HG02588 (cell line): Measurements from ENCODE around the gene ATCAY.
"Not testable (repeated sequence)": the region's sequence is repeated elsewhere in the genome, so short reads cannot be mapped to it uniquely, and the experiment has no call there.

Experiments
- ATAC-seq: cut with Tn5 transposase; IDR thresholded peaks from one replicate; pipeline ENCODE4 v1.9.1; 2021; ENCODE audit warnings: mild to moderate bottlenecking, moderate library complexity; ENCODE audit not compliant: unreplicated experiment

The ATCAY gene

DNA sequence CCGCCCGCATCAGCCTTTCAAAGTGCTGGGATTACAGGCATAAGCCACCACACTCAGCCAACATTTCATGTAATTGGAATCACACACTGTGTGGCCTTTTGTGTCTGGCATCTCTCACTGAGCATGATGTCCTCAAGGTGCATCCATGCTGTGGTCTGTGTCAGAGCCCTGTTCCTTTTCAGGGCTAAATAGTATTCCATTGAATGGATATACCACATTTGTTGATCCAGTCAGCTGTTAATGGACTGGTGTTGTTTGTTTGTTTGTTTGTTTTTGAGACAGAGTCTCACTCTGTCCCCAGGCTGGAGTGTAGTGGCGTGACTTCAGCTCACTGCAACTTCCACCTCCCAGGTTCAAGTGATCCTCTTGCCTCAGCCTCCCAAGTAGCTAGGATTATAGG is 17.9 kb downstream of the ATCAY start:
- ATAC-seq = no peak

DNA sequence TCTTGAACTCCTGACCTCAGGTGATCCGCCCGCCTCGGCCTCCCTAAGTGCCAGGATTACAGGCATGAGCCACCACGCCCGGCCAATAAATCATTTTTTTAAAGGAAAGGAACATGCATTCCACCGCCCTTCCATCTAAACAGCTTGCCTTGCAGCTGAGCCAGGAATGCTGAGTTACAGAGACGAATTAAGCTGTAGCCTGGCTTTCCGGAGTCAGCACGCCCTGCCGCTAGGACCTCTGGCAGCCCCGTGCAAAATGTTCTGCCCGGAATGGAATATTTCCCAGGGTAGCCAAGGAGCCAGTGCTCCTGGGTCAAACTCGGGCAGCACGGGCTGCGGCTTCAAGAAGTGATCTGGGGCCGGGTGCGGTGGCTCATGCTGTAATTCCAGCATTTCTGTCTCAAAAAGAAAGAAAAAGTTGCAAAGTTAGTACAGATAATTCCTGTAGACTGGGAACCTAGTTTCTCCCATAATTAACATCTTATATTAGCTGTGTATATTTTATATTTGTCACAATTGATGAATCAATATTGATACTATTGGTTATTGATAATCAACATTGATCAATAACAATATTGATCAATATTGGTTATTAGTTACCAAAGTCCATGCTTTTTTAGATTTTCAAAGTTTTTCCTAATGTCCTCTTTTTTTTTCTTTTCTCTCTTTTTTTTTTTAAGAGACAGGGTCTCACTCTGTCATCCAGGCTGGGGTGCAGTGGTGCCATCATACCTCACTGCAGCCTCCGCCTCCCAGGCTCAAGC is 19.2 kb downstream of the ATCAY start:
- no peak for ATAC-seq

DNA sequence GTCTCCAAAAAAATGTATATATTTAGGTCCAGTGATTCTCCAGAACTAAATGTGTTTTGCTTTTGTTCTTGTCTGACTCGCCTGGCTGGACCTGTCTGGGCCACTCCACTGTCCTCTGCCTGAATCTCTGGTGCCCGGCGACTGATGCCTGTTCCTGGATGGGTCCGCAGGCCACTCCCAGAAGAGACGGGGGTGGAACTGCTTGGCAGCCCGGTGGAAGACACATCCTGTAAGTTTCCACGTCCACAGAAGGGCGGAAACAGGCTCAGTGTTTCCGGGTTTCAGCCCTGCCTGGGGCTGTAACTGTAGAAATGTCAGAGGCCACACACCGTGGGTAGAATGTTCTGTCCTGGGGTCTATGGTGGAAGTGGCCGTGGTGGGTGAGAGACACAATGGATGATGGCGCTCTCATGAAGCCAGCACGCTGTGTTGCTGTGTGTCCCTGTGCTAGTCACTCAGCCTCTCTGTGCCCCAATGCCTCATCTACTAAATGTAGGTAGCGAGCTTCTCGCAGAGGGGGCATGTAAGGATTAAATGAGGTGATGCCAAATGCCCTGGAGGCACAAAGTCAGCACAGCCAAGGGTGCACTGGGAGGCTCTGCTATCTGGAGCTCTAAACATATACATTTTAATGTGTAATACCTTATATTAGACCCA is 22.0 kb downstream of the ATCAY start:
- no peak for ATAC-seq

DNA sequence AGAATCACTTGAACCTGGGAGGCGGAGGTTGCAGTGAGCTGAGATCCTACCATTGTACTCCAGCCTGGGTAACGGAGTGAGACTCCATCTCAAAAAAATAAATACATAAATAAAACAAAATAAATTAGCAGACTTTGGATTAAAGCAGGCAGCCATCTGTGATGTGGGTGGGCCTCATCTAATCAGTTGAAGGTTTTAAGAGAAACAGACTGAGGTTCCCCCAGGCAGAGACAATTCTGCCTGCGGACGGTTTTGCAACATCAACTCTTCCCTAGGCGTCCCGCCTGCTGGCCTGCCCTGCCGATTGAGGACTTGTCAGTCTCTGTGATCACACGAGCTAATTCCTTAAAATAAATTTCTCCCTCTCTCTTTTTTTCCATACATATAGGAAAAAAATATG is 23.7 kb downstream of the ATCAY start:
- no peak for ATAC-seq

GRCh38 chr19:3907626-3908265 is 27.3 kb downstream of the ATCAY start:
- no peak for ATAC-seq

DNA sequence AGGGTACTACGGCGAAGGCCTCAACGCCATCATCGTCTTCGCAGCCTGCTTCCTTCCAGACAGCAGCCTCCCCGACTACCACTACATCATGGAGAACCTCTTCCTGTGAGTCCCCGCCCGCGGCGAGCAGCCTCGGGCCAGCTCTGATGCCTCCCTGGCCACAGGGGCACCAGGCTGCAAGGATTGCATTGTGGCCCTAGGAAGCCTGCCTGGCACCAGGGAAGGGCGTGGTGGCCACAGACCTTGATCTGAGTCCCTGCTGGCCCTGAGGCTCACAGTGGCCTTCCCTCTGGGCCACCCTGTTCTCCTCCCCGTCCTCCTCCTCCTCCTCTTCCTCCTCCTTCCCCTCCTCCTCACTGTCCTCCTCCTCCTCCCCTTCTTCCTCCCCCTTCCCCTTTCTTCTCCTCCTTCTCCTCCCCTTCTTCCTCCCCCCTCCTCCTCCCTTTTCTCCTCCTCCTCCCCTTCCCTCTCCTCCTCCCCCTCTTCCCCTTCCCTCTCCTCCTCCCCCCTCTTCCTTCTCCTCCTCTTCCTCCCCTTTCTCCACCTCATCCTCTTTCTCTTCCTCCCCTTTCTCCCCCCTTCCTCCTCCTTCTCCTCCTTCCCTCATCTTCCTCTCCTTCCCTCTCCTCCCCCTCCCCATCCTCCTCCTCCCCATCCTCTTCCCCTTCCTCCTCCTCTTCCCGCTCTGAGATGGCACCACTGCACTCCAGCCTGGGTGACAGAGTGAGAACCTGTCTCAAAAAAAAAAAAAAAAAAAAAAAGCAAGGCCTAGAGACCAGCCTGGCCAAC is 28.0 kb downstream of the ATCAY start:
- ATAC-seq = no peak

- ATAC-seq = no peak
These were observed 29.6 kb downstream of the ATCAY start for GRCh38 chr19:3910105-3910504.

DNA sequence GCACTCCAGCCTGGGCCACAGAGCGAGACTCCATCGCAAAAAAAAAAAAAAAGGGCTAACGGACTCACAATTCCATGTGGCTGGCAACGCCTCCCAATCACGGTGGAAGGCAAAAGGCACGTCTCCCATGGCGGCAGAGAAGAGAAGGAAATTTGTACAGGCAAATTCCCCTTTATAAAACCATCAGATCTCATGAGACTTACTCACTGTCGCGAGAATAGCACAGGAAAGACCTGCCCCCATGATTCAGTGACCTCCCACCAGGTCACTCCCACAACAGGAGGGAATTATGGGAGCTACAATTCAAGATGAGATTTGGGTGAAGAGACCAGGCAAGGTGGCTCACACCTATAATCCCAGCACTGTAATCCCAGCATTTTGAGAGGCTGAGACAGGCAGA is 33.7 kb downstream of the ATCAY start:
- ATAC-seq = no peak

DNA sequence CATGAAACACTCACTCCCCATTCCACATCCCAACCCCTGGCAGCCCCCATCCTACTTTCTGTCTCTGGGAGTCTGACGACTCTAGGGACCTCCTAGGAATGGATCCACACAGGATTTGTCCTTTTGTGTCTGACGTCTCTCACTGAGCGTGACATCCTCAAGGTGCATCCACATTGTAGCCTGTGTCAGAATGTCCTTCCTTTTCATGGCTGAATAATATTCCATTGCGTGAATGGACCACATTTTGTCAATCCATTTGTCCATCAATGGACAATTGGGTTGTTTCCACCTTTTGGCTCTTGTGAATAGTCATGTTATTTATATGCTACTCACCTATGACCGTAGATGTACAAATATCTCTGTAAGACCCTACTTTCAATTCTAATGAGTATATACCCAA is 35.5 kb downstream of the ATCAY start:
- ATAC-seq = no peak

DNA sequence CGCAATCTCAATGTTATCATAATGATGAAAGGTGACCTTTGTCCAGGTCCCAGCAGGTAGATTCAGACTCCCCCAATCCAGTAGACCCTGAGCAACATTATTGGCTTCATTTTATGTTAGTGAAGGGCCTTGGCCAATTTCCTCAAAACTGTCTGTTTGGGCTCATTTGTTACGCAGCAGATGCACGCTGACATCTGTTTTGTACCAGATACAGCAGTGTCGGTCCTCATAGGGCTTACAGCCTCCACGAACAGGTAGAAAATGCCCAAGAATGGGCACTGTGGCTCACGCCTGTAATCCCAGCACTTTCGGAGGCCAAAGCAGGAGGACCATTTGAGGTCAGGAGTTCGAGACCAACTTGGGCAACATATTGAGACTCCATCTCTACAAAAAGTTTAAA is 39.3 kb downstream of the ATCAY start:
- ATAC-seq = no peak

GRCh38 chr19:3923096-3923758 is 42.7 kb downstream of the ATCAY start:
- ATAC-seq = no peak

DNA sequence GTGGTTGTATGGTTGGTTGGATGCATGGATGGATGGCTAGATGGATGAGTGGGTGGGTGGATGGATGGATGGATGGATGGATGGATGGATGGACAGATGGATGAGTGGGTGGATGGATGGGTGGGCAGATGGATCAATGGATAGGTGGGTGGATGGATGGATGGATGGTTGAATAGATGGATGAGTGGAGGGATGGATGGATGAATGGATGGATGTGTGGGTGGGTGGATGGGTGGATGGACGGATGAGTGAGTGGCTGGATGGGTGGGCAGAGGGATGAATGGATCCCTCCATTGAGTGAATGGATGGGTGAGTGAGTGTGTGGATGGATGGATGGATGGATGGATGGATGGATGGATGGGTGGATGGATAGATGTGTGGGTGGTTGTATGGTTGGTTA is 43.4 kb downstream of the ATCAY start:
- no peak for ATAC-seq

DNA sequence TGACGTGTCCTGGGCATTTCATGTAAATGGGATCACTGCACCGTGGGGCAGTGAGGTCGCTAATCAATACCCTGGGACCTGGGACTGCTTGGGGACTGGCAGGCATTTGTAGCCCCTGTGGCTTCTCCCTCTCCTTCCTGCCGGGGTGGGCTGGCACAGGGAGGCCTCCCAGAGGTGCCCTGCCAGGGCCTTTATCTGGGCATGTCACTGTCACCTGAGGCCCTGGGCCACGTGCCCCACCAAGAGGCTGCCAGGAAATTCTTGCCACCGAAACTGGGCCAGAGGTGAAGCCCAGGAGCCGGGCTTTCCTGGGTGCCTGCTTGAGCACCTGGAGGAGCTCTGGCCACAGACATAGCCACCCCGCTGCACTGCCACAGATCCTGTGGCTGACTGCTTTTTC is 50.6 kb downstream of the ATCAY start:
- no peak for ATAC-seq

- no peak for ATAC-seq
These were observed 52.7 kb downstream of the ATCAY start, which contains the start of gene NMRK2 for GRCh38 chr19:3932931-3933810. TSS of gene NMRK2 (plus strand) at chr19:3933069. CDS start at chr19:3933672, 603 bp downstream.

- no peak for ATAC-seq
These were observed 56.3 kb downstream of the ATCAY start for GRCh38 chr19:3936506-3937442.

GRCh38 chr19:3938300-3938950 is 57.9 kb downstream of the ATCAY start:
- not testable (repeated sequence) for ATAC-seq

DNA sequence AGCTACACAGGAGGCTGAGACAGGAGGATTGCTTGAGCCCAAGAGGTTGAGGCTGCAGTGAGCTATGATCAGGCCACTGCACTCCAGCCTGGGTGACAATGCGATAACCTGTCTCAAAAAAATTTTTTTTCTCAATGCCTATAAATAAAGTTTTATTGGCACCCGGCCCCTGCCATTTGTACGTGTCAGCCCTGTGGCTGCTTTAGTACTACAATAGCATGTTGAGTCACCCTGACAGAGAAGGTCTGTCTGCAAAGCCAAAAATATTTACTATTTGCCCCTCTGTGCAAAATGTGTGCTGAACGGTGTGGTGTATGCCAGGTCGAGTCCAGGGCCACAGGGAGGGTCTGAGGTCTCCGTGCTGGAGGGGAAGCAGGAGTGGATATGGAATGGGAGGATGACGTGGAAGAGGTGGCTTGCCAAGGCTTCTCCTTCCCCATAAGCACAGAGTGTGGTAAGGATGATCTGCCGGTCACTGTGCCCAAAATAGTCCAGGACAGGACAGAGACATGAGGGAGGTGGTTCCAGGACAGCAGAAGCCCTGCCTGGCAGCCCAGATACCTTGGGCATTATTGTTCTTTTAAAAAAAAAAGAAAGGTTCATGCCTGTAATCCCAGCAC is 62.4 kb downstream of the ATCAY start:
- ATAC-seq = no peak
